ENCODE data around the gene DRG2.

GRCh38 chr17:18116078-18116477, 28.3 kb downstream of the DRG2 start:
- TF ChIP-seq CTCF (IDR thresholded peaks at IDR 0.05) (no peak), EZH2 (IDR thresholded peaks at IDR 0.05; ENCODE audit: borderline replicate concordance, insufficient read depth, low read depth, low read length, poor library complexity, severe bottlenecking) (no peak)

All from B cell (primary cell).